ENCODE data around the gene ZNF567. TPM values are rescaled to one million over a fixed set of nuclear protein-coding genes. Genes with fewer than 3 reads are reported as not detected.

Gene ZNF567
- total RNA-seq, result 10 to 100 TPM in 1 of 4 donors, 1 to 10 TPM in 3; 5.3 to 18.2 (median 8.7) TPM

DNA sequence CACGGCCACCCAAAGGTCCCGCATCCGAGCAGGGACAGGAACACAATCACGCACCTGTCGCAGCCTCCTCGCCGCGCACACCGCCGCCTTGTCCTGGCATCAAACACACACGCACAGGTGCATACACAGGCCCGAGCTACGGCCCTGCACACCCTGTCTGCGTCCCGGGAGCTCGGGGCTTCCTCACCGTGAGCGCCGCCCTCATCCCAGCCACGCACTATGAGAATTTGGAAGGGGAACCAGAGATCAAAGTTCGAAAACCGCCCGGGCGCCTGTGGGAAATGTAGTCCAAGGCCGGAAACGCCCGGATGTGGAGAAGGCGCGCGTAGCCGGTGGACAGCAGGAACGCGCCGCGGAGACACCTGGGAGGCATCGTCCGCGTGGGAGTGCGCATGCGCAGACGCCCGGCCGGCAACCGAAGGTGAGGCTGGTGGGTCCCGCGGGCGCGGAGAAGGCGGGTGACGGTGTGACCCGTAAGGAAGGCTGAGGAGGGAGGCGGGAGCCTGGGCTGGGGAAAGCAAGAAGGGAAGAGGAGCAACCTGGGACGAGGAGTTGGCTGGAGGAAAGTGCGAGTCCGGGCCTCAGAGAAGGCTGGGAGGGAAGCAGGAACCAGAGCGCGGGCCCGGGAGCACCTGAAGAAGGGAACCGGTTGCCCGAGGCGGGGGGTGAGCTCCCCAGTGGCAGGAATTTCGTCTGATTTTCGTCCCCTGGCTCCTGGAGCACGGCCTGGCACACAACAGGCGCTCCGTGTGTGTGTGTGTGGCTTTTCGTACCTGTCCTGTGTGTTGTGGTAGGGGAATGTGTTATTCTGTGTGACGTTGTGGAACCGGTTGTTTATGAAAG lies at the start of gene ZNF567:
ZNF567 (plus strand) TSS at position 399 of the 843 bp plus-strand sequence. CDS start 7,256 bp downstream, outside the sequence.
- TF ChIP-seq, protein P1, sequence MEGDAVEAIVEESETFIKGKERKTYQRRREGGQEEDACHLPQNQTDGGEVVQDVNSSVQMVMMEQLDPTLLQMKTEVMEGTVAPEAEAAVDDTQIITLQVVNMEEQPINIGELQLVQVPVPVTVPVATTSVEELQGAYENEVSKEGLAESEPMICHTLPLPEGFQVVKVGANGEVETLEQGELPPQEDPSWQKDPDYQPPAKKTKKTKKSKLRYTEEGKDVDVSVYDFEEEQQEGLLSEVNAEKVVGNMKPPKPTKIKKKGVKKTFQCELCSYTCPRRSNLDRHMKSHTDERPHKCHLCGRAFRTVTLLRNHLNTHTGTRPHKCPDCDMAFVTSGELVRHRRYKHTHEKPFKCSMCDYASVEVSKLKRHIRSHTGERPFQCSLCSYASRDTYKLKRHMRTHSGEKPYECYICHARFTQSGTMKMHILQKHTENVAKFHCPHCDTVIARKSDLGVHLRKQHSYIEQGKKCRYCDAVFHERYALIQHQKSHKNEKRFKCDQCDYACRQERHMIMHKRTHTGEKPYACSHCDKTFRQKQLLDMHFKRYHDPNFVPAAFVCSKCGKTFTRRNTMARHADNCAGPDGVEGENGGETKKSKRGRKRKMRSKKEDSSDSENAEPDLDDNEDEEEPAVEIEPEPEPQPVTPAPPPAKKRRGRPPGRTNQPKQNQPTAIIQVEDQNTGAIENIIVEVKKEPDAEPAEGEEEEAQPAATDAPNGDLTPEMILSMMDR (IDR thresholded peaks at IDR 0.05), result no peak
- TF ChIP-seq POLR2A (IDR thresholded peaks at IDR 0.05), result peak; percentile 58 to 63
- Histone ChIP-seq H3K4me3 (peak within 1 kb of the TSS; percentile 72 to 76 (median 74)), H3K27ac (peak within 1 kb of the TSS; percentile 70 to 75 (median 72)), H3K27me3 (no peaks in the 10 kb centered on the region), H3K9me3 (peaks cover 0 to 24% (median 0%) of the 10 kb centered on the region in 4 donors), H3K4me1 (peaks cover 0 to 19% (median 8%) of the 10 kb centered on the region in 4 donors), H3K36me3 (peaks cover 0 to 34% (median 0%) of the 10 kb centered on the region in 3 donors)
- peak; percentile 98 to 99 (median 98) for DNase-seq

DNA sequence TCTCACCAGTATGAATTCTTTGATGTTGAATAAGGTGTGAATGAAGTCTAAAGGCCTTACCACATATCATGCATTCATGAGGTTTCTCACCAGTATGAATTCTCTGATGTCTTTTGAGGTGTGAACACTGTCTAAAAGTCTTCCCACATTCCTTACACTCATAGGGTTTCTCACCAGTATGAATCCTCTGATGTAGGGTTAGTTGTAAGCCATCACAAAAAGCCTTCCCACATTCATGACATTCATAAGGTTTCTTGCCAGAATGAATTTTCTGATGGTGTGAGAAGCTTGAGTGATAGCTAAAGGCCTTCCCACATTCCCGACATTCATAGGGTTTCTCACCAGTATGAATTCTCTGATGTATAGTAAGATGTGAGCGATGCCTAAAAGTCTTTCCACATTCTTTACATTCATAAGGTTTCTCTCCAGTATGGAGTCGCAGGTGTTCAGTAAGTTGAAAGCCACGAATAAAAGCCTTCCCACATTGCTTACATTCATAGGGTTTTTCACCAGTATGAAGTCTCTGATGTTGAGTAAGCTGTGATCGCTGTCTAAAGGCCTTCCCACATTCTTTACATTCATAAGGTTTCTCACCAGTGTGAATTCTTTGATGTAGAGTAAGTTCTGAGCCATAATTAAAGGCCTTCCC lies 48.4 kb upstream of the ZNF567 start:
- Histone ChIP-seq H3K27me3 (no peaks in the 10 kb centered on the region), H3K4me3 (no peak overlapping the region), H3K36me3 (peaks cover 0 to 46% (median 0%) of the 10 kb centered on the region in 3 donors), H3K9me3 (peaks cover 0 to 100% (median 39%) of the 10 kb centered on the region in 4 donors), H3K4me1 (no peaks in the 10 kb centered on the region), H3K27ac (no peak overlapping the region)
- TF ChIP-seq, protein P1 (IDR thresholded peaks at IDR 0.05), result no peak
- no peak for TF ChIP-seq POLR2A (IDR thresholded peaks at IDR 0.05)
- DNase-seq, result no peak

DNA sequence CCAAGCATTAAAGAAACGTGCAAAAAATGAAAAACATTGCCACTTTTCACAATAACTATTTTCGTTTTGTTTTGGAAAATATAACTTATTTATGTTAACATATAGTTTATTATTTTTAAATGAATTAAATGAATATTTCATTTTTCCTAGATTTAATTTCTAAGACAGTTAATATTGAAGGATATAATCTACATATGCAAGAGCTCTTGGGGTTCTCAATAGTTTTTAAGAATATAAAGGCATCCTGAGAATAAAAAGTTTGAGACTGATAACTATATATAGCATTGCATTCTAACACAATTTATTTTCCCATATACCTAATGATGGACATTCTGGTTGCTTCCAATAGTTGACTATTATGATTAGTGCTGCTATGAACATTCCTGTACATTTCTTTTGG lies 40.7 kb upstream of the ZNF567 start:
- TF ChIP-seq, protein P1 (IDR thresholded peaks at IDR 0.05), result no peak
- TF ChIP-seq POLR2A (IDR thresholded peaks at IDR 0.05), result no peak

DNA sequence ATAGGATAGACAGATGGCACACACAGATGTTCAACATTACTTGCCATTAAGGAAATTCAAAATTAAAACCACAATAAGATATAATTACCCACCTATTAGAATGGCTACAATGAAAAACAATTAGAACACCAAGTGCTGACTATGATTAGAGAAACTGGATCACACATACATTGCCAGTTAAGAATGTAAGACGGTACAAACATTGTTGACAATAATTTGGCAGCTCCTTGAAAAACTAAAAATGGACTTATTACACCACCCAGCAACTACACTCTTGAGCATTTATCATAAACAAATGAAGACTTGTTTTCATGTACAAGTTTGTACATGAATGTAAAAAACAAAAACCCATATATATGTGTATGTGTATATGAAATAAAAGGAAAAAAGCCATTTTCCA lies 34.5 kb upstream of the ZNF567 start:
- Histone ChIP-seq H3K27me3 (no peaks in the 10 kb centered on the region), H3K27ac (no peak overlapping the region), H3K9me3 (peaks cover 0 to 75% (median 11%) of the 10 kb centered on the region in 4 donors), H3K36me3 (peaks cover 0 to 97% (median 13%) of the 10 kb centered on the region in 3 donors), H3K4me1 (no peaks in the 10 kb centered on the region), H3K4me3 (no peak overlapping the region)
- TF ChIP-seq, protein P1 (IDR thresholded peaks at IDR 0.05), result no peak
- no peak for TF ChIP-seq POLR2A (IDR thresholded peaks at IDR 0.05)
- DNase-seq, result no peak

More for the DNA sequence above, 40.7 kb upstream of the ZNF567 start:
- DNase-seq, result no peak
- Histone ChIP-seq H3K9me3 (peaks cover 0 to 97% (median 25%) of the 10 kb centered on the region in 4 donors), H3K27ac (no peak overlapping the region), H3K4me1 (no peaks in the 10 kb centered on the region), H3K36me3 (peaks cover 0 to 88% (median 3%) of the 10 kb centered on the region in 3 donors), H3K27me3 (no peaks in the 10 kb centered on the region), H3K4me3 (no peak overlapping the region)

DNA sequence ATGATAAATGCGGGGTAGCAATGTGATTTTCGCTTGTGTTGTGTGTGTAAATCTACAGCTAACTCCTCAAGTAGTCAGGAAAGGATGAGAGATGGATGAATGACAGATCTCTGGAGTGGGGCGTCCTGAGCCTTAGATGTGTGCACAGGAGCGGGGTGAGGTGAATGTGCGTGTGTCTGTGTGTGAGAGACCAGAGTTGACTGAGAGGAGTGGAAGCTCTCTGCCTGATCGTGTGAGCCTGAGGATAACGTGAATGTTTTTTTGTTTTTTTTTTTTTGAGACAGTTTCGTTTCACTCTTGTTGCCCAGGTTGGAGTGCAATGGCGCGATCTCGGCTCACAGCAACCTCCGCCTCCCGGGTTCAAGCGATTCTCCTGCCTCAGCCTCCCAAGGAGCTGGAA lies 21.6 kb upstream of the ZNF567 start:
- Histone ChIP-seq H3K9me3 (peaks cover 0 to 18% (median 0%) of the 10 kb centered on the region in 4 donors), H3K27ac (no peak overlapping the region), H3K27me3 (no peaks in the 10 kb centered on the region), H3K36me3 (peaks cover 0 to 37% (median 0%) of the 10 kb centered on the region in 3 donors), H3K4me1 (peaks cover 0 to 6% (median 0%) of the 10 kb centered on the region in 4 donors), H3K4me3 (peak overlapping the region; percentile 55 to 74 (median 65))
- TF ChIP-seq, protein P1 (IDR thresholded peaks at IDR 0.05), result no peak
- no peak for TF ChIP-seq POLR2A (IDR thresholded peaks at IDR 0.05)
- no peak for DNase-seq

All from Peyer's patch (tissue), 4 donors.